ENCODE measurements around the gene PIAS4. TPM values are rescaled to one million over a fixed set of nuclear protein-coding genes. Genes with fewer than 3 reads are reported as not detected.
A peak's percentile ranks its signal among the peaks of the same experiment; 100 is the strongest.

PIAS4 gene
- polyA plus RNA-seq, 1 donor from 2014 or later, result 8.9 TPM

DNA sequence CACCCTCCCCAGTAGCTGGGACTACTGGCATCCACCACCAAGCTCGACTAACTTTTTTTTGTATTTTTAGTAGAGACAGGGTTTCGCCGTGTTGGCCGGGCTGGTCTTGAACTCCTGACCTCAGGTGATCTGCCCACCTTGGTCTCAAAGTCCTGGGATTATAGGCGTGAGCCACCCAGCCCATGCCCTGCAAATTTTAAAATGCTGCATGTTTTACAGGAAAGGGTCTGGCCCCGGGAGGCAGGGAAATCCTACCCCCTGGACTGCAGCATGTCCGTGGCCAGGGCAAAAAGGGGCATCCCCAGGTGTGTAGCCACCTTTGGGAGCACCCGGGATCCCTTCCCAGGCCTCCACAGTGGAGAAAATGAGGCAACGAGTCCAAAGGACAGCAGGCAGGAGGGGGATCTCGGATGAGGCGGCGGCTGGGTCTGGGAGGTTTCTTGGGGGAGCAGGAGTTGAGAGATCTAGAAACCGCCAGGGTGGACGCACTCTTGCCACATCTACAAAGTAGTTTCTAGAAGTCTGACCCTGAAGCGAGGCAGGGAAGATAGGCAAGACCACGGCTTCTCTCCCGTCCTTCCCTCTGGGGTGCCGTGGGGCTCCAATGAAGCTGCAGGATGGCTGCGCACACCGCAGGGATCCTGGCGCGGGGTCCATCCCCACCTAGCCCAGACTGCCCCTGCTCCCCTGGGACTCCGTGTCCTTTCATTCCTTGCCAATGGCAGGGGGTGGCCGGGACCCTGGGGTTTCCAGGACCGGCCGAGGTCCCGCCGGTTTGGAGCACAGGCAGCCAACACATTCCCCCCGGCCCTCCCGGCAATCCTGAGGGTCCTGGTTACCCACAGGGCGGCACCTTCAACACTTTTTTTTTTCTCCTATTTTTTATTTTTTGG lies 80.5 kb downstream of the PIAS4 start:
- H3K27ac Mint-ChIP-seq, result peak overlapping the region in 1 of 3 donors; percentile 25
- no peaks in the 10 kb centered on the region for H3K27me3 Mint-ChIP-seq
- peaks cover 0 to 13% (median 4%) of the 10 kb centered on the region in 3 donors for H3K4me1 Mint-ChIP-seq

GRCh38 chr19:4088975-4089374 lies 81.4 kb downstream of the PIAS4 start:
- H3K27ac Mint-ChIP-seq, result peak overlapping the region in 1 of 3 donors; percentile 39

More for the DNA sequence above, 80.5 kb downstream of the PIAS4 start:
- H3K9me3 Mint-ChIP-seq, result no peaks in the 10 kb centered on the region
- H3K36me3 Mint-ChIP-seq, result peaks cover 1% of the 10 kb centered on the region
- peak overlapping the region in 1 of 4 donors; percentile 33 for H3K4me3 Mint-ChIP-seq

More at GRCh38 chr19:4088975-4089374, 81.4 kb downstream of the PIAS4 start:
- Mint-ChIP-seq H3K9me3 (no peaks in the 10 kb centered on the region), H3K4me3 (peak overlapping the region in 2 of 4 donors; percentile 49 to 76), H3K36me3 (peaks cover 3% of the 10 kb centered on the region), H3K4me1 (peaks cover 0 to 8% (median 4%) of the 10 kb centered on the region in 3 donors), H3K27me3 (no peaks in the 10 kb centered on the region)

Other genes with a start within 250 kb of the PIAS4 start
- 36.9 TPM for gene APBA3, start 246.0 kb upstream of the PIAS4 start, polyA plus RNA-seq
- 138 TPM for gene MRPL54, start 245.1 kb upstream of the PIAS4 start, polyA plus RNA-seq
- gene RAX2, start 235.5 kb upstream of the PIAS4 start, polyA plus RNA-seq, result not detected
- gene MATK, start 221.4 kb upstream of the PIAS4 start, polyA plus RNA-seq, result 5.9 TPM
- gene ZFR2, start 138.7 kb upstream of the PIAS4 start, polyA plus RNA-seq, result 0.38 TPM
- not detected for gene ATCAY, start 127.1 kb upstream of the PIAS4 start, polyA plus RNA-seq
- gene NMRK2, start 74.7 kb upstream of the PIAS4 start, polyA plus RNA-seq, result not detected
- 34.7 TPM for gene DAPK3, start 36.6 kb upstream of the PIAS4 start, polyA plus RNA-seq
- 1,056 TPM for gene EEF2, start 22.3 kb upstream of the PIAS4 start, polyA plus RNA-seq
- 75.7 TPM for gene ZBTB7A, start 59.2 kb downstream of the PIAS4 start, polyA plus RNA-seq
- gene MAP2K2, start 116.4 kb downstream of the PIAS4 start, polyA plus RNA-seq, result 69.1 TPM
- gene CREB3L3, start 145.9 kb downstream of the PIAS4 start, polyA plus RNA-seq, result not detected
- 4.8 TPM for gene SIRT6, start 174.8 kb downstream of the PIAS4 start, polyA plus RNA-seq
- not detected for gene ANKRD24, start 175.0 kb downstream of the PIAS4 start, polyA plus RNA-seq
- 24.2 TPM for gene EBI3, start 221.8 kb downstream of the PIAS4 start, polyA plus RNA-seq
- 45.6 TPM for gene YJU2, start 239.3 kb downstream of the PIAS4 start, polyA plus RNA-seq

All from IgD-negative memory B cell (primary cell).